Endothelial cell of umbilical vein (primary cell): ENCODE data around the gene FLT1.

ENCODE experiments used
- CTCF ChIP-seq, 2 donors: IDR thresholded peaks; 1 replicate in 1 of 2; 2 replicates in 1 of 2; pipeline ENCODE4 v1.5.1; 2011; ENCODE audit warnings: low read length in 2 of 2, mild to moderate bottlenecking in 2 of 2, moderate library complexity in 2 of 2, control low read depth in 1 of 2, inconsistent platforms in 1 of 2, low read depth in 1 of 2; ENCODE audit not compliant: insufficient read depth in 1 of 2; ENCODE audit errors: extremely low read depth in 1 of 2
- EZH2 ChIP-seq: IDR thresholded peaks from 2 replicates; pipeline ENCODE4 v1.6.1; 2012; ENCODE audit warnings: borderline replicate concordance, low read depth, mild to moderate bottlenecking, moderate library complexity, low read length, inconsistent platforms; ENCODE audit not compliant: severe bottlenecking
- FOS ChIP-seq: IDR thresholded peaks from 2 replicates; pipeline ENCODE4 v1.6.1; 2011; ENCODE audit warnings: mild to moderate bottlenecking, low read length, moderate library complexity, borderline replicate concordance; ENCODE audit not compliant: insufficient read depth
- GATA2 ChIP-seq: IDR thresholded peaks from 2 replicates; pipeline ENCODE4 v1.7.0; 2011; ENCODE audit warnings: low read depth, mild to moderate bottlenecking, moderate library complexity, mixed read lengths, low read length; ENCODE audit not compliant: insufficient read length, insufficient read depth
- JUN ChIP-seq: IDR thresholded peaks from 2 replicates; pipeline ENCODE4 v1.6.1; 2011; ENCODE audit warnings: borderline replicate concordance, low read depth; ENCODE audit not compliant: insufficient read length, insufficient read depth
- MAX ChIP-seq: IDR thresholded peaks from 2 replicates; pipeline ENCODE4 v1.6.1; 2011; ENCODE audit not compliant: insufficient read depth, insufficient read length
- MYC ChIP-seq: IDR thresholded peaks from one replicate; pipeline ENCODE4 v1.6.1; 2011; ENCODE audit warnings: mild to moderate bottlenecking, low read depth, low read length
- POLR2A ChIP-seq: IDR thresholded peaks from 2 replicates; pipeline ENCODE4 v1.6.1; 2012; ENCODE audit warnings: low read depth, mild to moderate bottlenecking, control low read depth, low read length
- POLR2AphosphoS5 ChIP-seq: IDR thresholded peaks from 2 replicates; pipeline ENCODE4 v1.6.1; 2012; ENCODE audit warnings: low read depth, mild to moderate bottlenecking, control low read depth, low read length, moderate library complexity; ENCODE audit not compliant: insufficient read depth

- TF ChIP-seq POLR2A = no peak
- TF ChIP-seq CTCF (IDR thresholded peaks at IDR 0.05; ENCODE audit: extremely low read depth in 1 of 2, insufficient read depth in 1 of 2, low read depth in 1 of 2, low read length in 2 of 2) = no peak
- no peak for TF ChIP-seq EZH2
- TF ChIP-seq POLR2AphosphoS5 = no peak
- no peak for TF ChIP-seq MAX
- TF ChIP-seq JUN = no peak
- TF ChIP-seq MYC = no peak
- TF ChIP-seq GATA2 = no peak
- TF ChIP-seq FOS = no peak
Measured at GRCh38 chr13:28355046-28355821, 139.7 kb downstream of the FLT1 start.
